ENCODE measurements around the gene CDK11B.
A peak's percentile ranks its signal among the peaks of the same experiment; 100 is the strongest.
"Not testable (repeated sequence)": the region's sequence is repeated elsewhere in the genome, so short reads cannot be mapped to it uniquely, and the experiment has no call there.

CDK11B gene

GRCh38 chr1:1662392-1662791 is 3.6 kb upstream of the CDK11B start:
- DNase-seq (ENCODE audit: low read depth) = peak; percentile 56

DNA sequence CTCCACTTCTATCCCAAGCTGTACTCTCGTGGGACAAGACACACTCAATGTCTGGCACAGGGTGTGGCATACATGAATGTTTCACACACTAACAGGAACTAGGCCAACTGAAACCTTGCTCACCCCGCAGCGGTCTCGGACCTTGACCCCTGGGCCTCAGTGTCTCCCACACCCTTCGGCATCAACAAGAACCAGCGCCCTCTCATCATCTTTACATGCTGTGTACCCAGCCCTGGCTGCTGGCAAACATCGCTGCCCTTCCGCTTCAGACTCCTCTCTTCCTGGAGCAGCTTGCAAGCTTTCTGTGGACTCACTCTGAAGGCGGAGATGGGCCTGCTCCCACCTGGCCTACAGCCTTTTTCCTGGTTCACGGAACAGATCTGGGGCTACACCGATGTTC is 10.5 kb downstream of the CDK11B start:
- not testable (repeated sequence) for DNase-seq (ENCODE audit: low read depth)

DNA sequence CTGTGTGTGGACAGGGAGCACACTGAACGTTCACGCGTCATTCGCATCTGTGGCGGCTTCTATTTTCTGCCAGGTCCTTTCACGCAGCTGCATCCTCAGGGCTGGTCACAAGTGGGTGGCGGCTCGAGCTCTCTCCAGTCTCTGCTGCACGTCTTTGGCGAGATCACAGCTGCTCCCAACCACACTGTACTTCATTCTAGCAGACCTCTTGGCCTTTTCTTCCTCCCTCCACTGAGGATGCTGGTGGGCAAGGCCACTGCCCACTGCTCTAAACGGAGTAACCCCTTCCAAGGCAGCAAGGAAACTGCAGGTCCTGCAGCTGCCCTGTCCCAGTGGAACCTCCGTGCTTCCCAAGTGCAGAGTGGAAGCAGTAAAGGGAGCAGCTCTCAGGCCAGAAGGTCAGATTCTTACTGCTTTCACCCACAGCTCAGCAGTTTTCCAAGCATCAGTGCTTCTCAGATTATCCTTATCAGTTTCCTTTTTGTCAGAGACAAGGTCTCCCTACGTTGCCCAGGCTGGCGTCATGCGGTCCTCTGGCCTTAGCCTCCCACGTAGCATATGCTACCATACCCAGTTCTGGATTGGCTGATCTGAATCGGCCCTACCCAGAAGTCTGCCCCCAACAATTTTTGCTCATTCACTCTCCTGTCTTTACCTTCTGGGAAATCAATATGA is 11.1 kb downstream of the CDK11B start:
- DNase-seq (ENCODE audit: low read depth) = not testable (repeated sequence)

- DNase-seq (ENCODE audit: low read depth) = not testable (repeated sequence)
Measured at GRCh38 chr1:1646326-1646725, 12.5 kb downstream of the CDK11B start.

- DNase-seq (ENCODE audit: low read depth) = not testable (repeated sequence)
Measured at GRCh38 chr1:1640711-1641461, 17.9 kb downstream of the CDK11B start.

- DNase-seq (ENCODE audit: low read depth) = not testable (repeated sequence)
Measured at GRCh38 chr1:1640081-1640480, 18.7 kb downstream of the CDK11B start.

GRCh38 chr1:1639368-1639767 is 19.4 kb downstream of the CDK11B start:
- DNase-seq (ENCODE audit: low read depth) = not testable (repeated sequence)

DNA sequence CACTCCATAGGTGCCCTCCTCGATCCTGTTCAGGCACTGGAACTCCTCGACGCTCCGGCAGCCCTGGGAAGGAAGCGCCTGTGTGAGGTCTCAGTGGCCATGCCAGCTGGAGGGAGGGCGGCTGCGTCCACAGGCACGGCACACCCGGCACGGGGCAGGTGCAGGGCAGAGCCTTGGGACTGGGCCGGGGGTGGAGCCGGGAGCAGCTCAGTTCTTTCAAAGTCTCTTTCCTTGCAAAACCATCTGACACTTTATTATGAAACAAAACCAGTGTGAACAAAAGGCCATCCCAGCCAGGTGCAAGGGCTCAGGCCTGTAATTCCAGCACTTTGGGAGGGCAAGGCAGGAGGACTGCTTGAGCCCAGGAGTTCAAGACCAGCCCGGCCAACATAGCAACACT is 20.3 kb downstream of the CDK11B start:
- DNase-seq (ENCODE audit: low read depth) = not testable (repeated sequence)

GRCh38 chr1:1637479-1637875 is 21.3 kb downstream of the CDK11B start:
- DNase-seq (ENCODE audit: low read depth) = not testable (repeated sequence)

GRCh38 chr1:1636621-1637478 is 22.0 kb downstream of the CDK11B start:
- not testable (repeated sequence) for DNase-seq (ENCODE audit: low read depth)

DNA sequence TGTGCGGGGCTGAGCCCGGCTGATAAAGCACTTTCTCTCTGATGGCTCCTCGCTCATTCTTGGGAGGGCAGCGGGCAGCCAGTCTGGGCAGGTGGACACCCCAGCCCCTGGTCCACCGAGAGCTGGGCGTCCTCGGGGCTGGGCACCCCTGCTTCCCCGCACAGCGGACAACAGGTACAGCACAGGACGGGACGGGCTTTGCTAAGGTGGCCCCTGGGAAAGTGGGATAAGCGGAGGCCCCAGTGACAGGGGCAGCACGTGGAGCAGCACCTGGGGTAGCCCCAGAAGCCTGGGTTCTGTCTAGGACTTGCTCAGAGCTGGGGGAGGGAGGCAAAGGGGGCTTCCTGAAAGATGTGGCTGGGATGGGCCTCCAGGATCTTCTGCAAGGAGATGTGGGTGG is 24.2 kb downstream of the CDK11B start:
- not testable (repeated sequence) for DNase-seq (ENCODE audit: low read depth)

DNA sequence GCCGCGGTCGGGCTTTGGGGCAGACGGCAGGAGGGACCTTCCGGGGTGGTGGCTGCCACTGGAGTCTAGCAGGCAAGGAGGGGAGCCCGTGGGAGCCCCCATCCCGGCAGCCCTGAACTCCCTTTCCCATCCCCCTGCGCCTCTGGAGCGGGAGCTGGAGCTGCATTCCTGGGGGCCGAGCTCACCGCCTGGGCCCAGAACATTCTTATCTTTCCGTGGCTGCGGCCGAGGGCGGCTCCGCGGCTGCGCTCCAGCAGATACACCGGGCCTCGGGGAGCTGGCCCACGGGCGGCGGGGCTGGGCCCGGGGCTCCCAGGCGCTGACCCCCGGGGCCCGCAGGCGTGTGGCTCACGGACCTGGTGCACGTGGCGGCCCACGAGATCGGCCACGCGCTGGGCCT is 25.4 kb downstream of the CDK11B start:
- DNase-seq (ENCODE audit: low read depth) = not testable (repeated sequence)

GRCh38 chr1:1631782-1632420 is 26.9 kb downstream of the CDK11B start, which contains the start of gene MMP23B:
TSS of gene MMP23B (plus strand) at chr1:1632173. CDS start at chr1:1632219, 46 bp downstream.
- no peak for DNase-seq (ENCODE audit: low read depth)

DNA sequence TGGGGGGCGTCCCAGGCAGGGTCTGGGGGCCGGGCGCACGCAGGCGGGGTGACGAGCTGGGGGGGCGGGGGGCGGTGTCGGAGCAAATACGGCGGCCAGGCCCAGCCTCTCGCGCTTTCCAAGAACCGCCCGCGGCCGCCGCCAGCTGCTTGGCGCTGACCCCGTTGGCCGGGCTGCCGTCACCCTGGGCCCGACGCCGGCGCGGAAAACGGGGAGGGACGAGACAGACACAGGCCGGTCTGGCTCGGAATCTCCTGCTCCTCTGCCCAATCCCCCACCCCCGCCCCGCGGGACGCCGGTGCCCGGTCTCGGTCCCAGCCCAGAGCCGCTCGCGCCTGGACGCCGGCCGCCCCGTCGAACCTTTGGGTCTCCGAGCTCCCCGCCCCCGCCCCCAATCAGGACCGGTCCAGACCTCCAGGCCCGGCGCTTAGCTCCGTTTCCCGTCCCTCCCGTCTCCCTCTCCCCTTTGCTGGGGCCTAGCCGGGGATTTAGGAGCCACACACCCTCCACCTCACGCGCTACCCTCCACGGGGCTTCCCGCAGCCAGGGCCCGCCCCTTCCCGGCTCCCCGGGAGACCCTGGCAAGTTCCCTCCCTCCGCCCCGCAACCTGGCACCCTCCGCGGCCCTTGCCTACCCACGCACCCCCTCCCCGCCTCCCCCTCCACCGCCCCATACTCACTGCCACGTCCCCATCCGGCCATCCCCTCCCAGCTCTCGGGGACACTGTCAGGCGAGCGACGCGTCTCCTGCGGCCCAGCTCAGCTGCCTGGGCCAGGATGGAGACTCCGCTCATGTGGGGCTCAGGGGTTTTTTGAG is 27.6 kb downstream of the CDK11B start:
- no peak for DNase-seq (ENCODE audit: low read depth)

GRCh38 chr1:1630191-1630964 is 28.4 kb downstream of the CDK11B start:
- peak; percentile 83 for DNase-seq (ENCODE audit: low read depth)

DNA sequence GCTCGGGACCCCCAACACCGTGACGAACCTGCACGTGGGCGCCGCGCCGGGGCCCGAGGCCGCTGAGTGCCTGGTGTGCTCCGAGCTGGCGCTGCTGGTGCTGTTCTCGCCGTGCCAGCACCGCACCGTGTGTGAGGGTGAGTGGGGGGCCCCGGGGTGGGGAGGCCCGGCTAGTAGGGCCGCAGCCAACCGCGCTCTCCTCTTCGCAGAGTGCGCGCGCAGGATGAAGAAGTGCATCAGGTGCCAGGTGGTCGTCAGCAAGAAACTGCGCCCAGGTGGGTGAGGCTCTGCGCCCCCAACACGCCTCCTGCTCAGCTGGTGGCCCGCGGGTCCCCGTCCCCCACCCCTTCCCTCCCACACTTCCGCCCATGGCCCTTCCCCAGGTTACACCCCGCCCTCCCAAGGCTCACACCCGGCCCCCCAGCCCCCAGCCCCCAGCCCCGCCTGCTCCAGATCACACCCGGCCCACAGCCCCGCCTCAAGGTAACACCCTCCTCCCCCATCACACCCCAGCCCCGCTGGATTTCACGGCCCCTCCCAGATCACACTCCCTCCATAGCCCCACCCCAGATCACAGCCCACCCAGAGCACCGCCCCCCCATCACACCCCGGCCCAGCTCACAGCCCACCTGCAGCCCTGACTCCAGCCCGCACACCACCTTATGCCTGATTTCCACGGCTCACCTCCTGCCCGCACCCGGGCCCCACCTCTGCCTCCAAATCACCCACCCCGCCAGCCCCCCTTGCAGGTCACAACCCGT is 29.2 kb downstream of the CDK11B start:
- no peak for DNase-seq (ENCODE audit: low read depth)

- no peak for DNase-seq (ENCODE audit: low read depth)
Measured at GRCh38 chr1:1628754-1629429, 29.9 kb downstream of the CDK11B start.

DNA sequence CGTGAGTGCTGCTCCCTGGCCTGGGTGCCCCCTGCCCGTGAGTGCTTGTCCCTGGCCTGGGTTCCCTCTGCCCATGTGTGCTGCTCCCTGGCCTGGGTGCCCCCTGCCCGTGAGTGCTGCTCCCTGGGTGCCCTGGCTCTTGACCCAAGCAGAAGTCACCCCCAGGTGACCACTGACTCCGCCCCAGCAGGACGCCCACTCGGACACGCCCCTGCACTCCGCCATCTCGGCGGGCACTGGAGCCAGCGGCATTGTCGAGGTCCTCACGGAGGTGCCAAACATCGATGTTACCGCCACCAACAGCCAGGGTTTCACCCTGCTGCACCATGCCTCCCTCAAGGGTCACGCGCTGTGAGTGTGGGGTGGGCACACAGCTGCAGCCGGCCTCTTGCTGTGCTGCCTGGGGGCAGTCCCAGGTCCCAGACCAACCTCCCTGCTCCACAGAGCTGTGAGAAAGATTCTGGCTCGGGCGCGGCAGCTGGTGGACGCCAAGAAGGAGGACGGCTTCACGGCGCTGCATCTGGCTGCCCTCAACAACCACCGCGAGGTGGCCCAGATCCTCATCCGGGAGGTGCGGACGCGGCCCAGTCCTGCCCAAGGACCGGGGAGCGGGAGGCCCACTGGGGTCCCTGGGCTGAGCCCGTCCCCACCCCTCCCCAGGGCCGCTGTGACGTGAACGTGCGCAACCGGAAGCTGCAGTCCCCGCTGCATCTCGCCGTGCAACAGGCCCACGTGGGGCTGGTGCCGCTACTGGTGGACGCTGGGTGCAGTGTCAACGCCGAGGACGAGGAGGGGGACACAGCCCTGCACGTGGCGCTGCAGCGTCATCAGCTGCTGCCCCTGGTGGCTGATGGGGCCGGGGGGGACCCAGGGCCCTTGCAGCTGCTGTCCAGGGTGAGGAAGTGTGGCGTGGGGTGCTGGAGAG is 30.7 kb downstream of the CDK11B start:
- DNase-seq (ENCODE audit: low read depth) = no peak
